Effector memory CD8-positive, alpha-beta T cell (primary cell): ENCODE measurements around the gene C5AR1.
"Not testable (repeated sequence)": the region's sequence is repeated elsewhere in the genome, so short reads cannot be mapped to it uniquely, and the experiment has no call there.

Source experiments
- ATAC-seq: fragments of 150-1000 bp; cut with Tn5 transposase; replicated peaks from 2 replicates; pipeline ENCODE4 v1.10.0; 2021; ENCODE audit warnings: mild to moderate bottlenecking, moderate library complexity
- DNase-seq, 3 experiments: peaks; one replicate each; pipeline ENCODE4 v3.0.0; 2021
- H3K27ac Mint-ChIP-seq, 2 donors: one replicate each; pipeline ENCODE4 v1.8.0; 2022; ENCODE audit warnings: mild to moderate bottlenecking in 2 of 2, mixed read lengths in 2 of 2, moderate library complexity in 2 of 2
- H3K27me3 Mint-ChIP-seq, 2 donors: one replicate each; pipeline ENCODE4 v1.8.0; 2022; ENCODE audit warnings: mixed read lengths in 2 of 2
- H3K36me3 Mint-ChIP-seq: one replicate; pipeline ENCODE4 v1.8.0; 2022; ENCODE audit warnings: mild to moderate bottlenecking, moderate library complexity, mixed read lengths; ENCODE audit not compliant: insufficient read depth
- H3K4me1 Mint-ChIP-seq, 2 donors: one replicate each; pipeline ENCODE4 v1.8.0; 2022; ENCODE audit warnings: low read depth in 2 of 2, mixed read lengths in 2 of 2
- H3K4me3 Mint-ChIP-seq, 2 donors: one replicate each; pipeline ENCODE4 v1.8.0; 2022; ENCODE audit warnings: mild to moderate bottlenecking in 2 of 2, mixed read lengths in 2 of 2, moderate library complexity in 2 of 2
- H3K9me3 Mint-ChIP-seq, 2 donors: one replicate each; pipeline ENCODE4 v1.8.0; 2022; ENCODE audit warnings: mixed read lengths in 2 of 2
- total RNA-seq, 9 experiments: gene quantifications; one replicate each; lab custom pipeline; 2026; lab: John Stamatoyannopoulos, UW

C5AR1 gene
- 0 to 0.72 (median 0.45) reads per million in 9 experiments for total RNA-seq

GRCh38 chr19:47309608-47310007 is at the start of gene C5AR1:
Gene C5AR1 (plus strand): TSS chr19:47309861. CDS start chr19:47309896, 35 bp downstream.
- no peak for DNase-seq
- ATAC-seq, result no peak

GRCh38 chr19:47260476-47260875 is 49.2 kb upstream of the C5AR1 start:
- Mint-ChIP-seq H3K4me3 (no peak overlapping the region), H3K27ac (no peak overlapping the region), H3K36me3 (peaks cover 67% of the 10 kb centered on the region), H3K4me1 (peaks cover 19 to 37% of the 10 kb centered on the region in 2 donors), H3K9me3 (no peaks in the 10 kb centered on the region), H3K27me3 (no peaks in the 10 kb centered on the region)
- ATAC-seq, result no peak
- no peak for DNase-seq

More at GRCh38 chr19:47309608-47310007, at the start of gene C5AR1:
- peaks cover 27 to 52% of the 10 kb centered on the region in 2 donors for H3K27me3 Mint-ChIP-seq
- H3K27ac Mint-ChIP-seq, result no peak within 1 kb of the TSS
- no peaks in the 10 kb centered on the region for H3K36me3 Mint-ChIP-seq
- peaks cover 5 to 6% of the 10 kb centered on the region in 2 donors for H3K4me1 Mint-ChIP-seq
- peak within 1 kb of the TSS in 1 of 2 donors; percentile 29 for H3K4me3 Mint-ChIP-seq
- no peaks in the 10 kb centered on the region for H3K9me3 Mint-ChIP-seq

GRCh38 chr19:47261946-47262793 is 47.5 kb upstream of the C5AR1 start:
- H3K4me3 Mint-ChIP-seq, DNase-seq, H3K9me3 Mint-ChIP-seq, ATAC-seq, H3K27ac Mint-ChIP-seq, H3K27me3 Mint-ChIP-seq: not testable (repeated sequence)
- peaks cover 71% of the 10 kb centered on the region for H3K36me3 Mint-ChIP-seq
- peaks cover 11 to 29% of the 10 kb centered on the region in 2 donors for H3K4me1 Mint-ChIP-seq

- Mint-ChIP-seq H3K36me3 (peaks cover 56% of the 10 kb centered on the region), H3K27ac (no peak overlapping the region), H3K4me1 (peaks cover 0 to 10% of the 10 kb centered on the region in 2 donors), H3K27me3 (no peaks in the 10 kb centered on the region), H3K4me3 (no peak overlapping the region), H3K9me3 (no peaks in the 10 kb centered on the region)
- ATAC-seq (no peak), DNase-seq (no peak)
Observed at GRCh38 chr19:47264629-47265028, 45.0 kb upstream of the C5AR1 start.

- Mint-ChIP-seq H3K27me3 (no peaks in the 10 kb centered on the region), H3K27ac (no peak overlapping the region), H3K9me3 (no peaks in the 10 kb centered on the region), H3K36me3 (peaks cover 51% of the 10 kb centered on the region), H3K4me1 (peaks cover 0 to 3% of the 10 kb centered on the region in 2 donors), H3K4me3 (no peak overlapping the region)
- DNase-seq (no peak), ATAC-seq (no peak)
Observed at GRCh38 chr19:47266401-47266941, 43.2 kb upstream of the C5AR1 start.

- Mint-ChIP-seq H3K9me3 (no peaks in the 10 kb centered on the region), H3K27me3 (no peaks in the 10 kb centered on the region), H3K4me1 (peaks cover 2 to 5% of the 10 kb centered on the region in 2 donors), H3K36me3 (peaks cover 50% of the 10 kb centered on the region), H3K4me3 (no peak overlapping the region), H3K27ac (no peak overlapping the region)
- ATAC-seq (no peak), DNase-seq (no peak)
Observed at GRCh38 chr19:47267350-47267759, 42.3 kb upstream of the C5AR1 start.

- H3K27ac Mint-ChIP-seq, result peak overlapping the region in 1 of 2 donors; percentile 20
- H3K4me1 Mint-ChIP-seq, result peaks cover 9 to 11% of the 10 kb centered on the region in 2 donors
- DNase-seq (no peak), ATAC-seq (no peak)
- H3K27me3 Mint-ChIP-seq, result no peaks in the 10 kb centered on the region
- H3K9me3 Mint-ChIP-seq, result no peaks in the 10 kb centered on the region
- no peak overlapping the region for H3K4me3 Mint-ChIP-seq
- peaks cover 49% of the 10 kb centered on the region for H3K36me3 Mint-ChIP-seq
Observed at GRCh38 chr19:47268028-47268427, 41.6 kb upstream of the C5AR1 start.

GRCh38 chr19:47269596-47269995 is 40.1 kb upstream of the C5AR1 start:
- ATAC-seq (no peak), DNase-seq (no peak)
- Mint-ChIP-seq H3K27me3 (no peaks in the 10 kb centered on the region), H3K9me3 (no peaks in the 10 kb centered on the region), H3K4me1 (peaks cover 11 to 15% of the 10 kb centered on the region in 2 donors), H3K36me3 (peaks cover 51% of the 10 kb centered on the region), H3K4me3 (no peak overlapping the region), H3K27ac (no peak overlapping the region)

GRCh38 chr19:47270408-47270807 is 39.3 kb upstream of the C5AR1 start:
- peaks cover 14 to 18% of the 10 kb centered on the region in 2 donors for H3K4me1 Mint-ChIP-seq
- H3K27me3 Mint-ChIP-seq, result no peaks in the 10 kb centered on the region
- ATAC-seq (no peak), DNase-seq (no peak)
- no peak overlapping the region for H3K4me3 Mint-ChIP-seq
- H3K36me3 Mint-ChIP-seq, result peaks cover 48% of the 10 kb centered on the region
- H3K9me3 Mint-ChIP-seq, result no peaks in the 10 kb centered on the region
- H3K27ac Mint-ChIP-seq, result peak overlapping the region in 1 of 2 donors; percentile 41

- no peaks in the 10 kb centered on the region for H3K27me3 Mint-ChIP-seq
- peak overlapping the region; percentile 96 to 98 for H3K4me3 Mint-ChIP-seq
- H3K36me3 Mint-ChIP-seq, result peaks cover 38% of the 10 kb centered on the region
- ATAC-seq (no peak), DNase-seq (no peak)
- no peaks in the 10 kb centered on the region for H3K9me3 Mint-ChIP-seq
- H3K4me1 Mint-ChIP-seq, result peaks cover 19 to 23% of the 10 kb centered on the region in 2 donors
- peak overlapping the region in 1 of 2 donors; percentile 98 for H3K27ac Mint-ChIP-seq
Observed at GRCh38 chr19:47271949-47272348, 37.7 kb upstream of the C5AR1 start.

- peak in 1 of 3 experiments; percentile 27 for DNase-seq
- Mint-ChIP-seq H3K9me3 (no peaks in the 10 kb centered on the region), H3K4me1 (peaks cover 19 to 23% of the 10 kb centered on the region in 2 donors), H3K27ac (peak overlapping the region; percentile 96 to 98), H3K27me3 (no peaks in the 10 kb centered on the region), H3K36me3 (peaks cover 35% of the 10 kb centered on the region), H3K4me3 (peak overlapping the region; percentile 96 to 98)
- ATAC-seq, result peak; percentile 0
Observed at GRCh38 chr19:47272448-47273312, 37.0 kb upstream of the C5AR1 start.

- peak overlapping the region; percentile 96 to 98 for H3K4me3 Mint-ChIP-seq
- H3K27ac Mint-ChIP-seq, result peak overlapping the region; percentile 96 to 98
- peak; percentile 87 to 88 (median 87) for DNase-seq
- H3K27me3 Mint-ChIP-seq, result no peaks in the 10 kb centered on the region
- H3K36me3 Mint-ChIP-seq, result peaks cover 35% of the 10 kb centered on the region
- H3K9me3 Mint-ChIP-seq, result no peaks in the 10 kb centered on the region
- peak; percentile 67 for ATAC-seq
- H3K4me1 Mint-ChIP-seq, result peaks cover 19 to 23% of the 10 kb centered on the region in 2 donors
Observed at GRCh38 chr19:47273313-47274070, 36.2 kb upstream of the C5AR1 start.
